GM12801 (cell line): ENCODE results near the gene CLDN34.

Source experiments
- CTCF ChIP-seq: IDR thresholded peaks from one replicate; pipeline ENCODE4 v1.5.1; 2011; ENCODE audit warnings: control low read depth; ENCODE audit not compliant: insufficient read length; ENCODE audit errors: extremely low read depth

CLDN34 gene

DNA sequence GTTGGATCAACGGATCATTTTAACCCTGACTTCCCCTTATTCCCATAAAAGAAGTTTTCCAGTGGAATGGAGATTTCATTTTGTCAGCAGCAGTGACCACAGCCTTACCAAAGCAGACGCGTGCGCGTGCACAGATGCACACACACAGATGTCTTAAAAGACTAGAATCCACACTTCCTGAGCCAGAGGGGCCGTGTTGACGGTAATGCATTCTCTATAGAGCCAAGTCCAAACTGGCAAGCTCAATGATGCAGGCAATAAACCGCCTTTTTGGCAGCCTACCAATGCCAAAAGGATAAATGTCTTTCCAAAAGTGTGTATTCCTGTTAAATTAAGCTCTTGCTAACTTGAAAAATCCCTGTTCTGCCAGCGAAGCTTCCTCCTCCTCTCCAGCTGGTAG lies 18.8 kb upstream of the CLDN34 start:
- TF ChIP-seq CTCF: no peak

DNA sequence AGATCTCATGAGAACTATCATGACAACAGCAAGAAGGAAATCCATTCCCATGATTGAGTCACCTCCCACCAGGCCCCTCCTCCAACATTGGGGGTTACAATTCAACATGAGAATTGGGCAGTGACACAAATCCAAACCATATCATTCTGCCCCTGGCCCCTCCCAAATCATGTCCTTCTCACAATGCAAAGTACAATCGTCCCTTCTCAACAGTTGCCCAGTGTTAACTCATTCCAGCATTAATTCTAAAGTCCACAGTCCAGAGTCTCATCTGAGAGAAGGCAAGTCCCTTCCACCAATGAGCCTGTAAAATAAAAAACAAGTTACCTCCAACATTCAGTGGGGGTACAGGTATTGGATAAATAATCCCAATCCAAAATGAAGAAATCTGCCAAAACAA lies 14.9 kb upstream of the CLDN34 start:
- no peak for TF ChIP-seq CTCF

DNA sequence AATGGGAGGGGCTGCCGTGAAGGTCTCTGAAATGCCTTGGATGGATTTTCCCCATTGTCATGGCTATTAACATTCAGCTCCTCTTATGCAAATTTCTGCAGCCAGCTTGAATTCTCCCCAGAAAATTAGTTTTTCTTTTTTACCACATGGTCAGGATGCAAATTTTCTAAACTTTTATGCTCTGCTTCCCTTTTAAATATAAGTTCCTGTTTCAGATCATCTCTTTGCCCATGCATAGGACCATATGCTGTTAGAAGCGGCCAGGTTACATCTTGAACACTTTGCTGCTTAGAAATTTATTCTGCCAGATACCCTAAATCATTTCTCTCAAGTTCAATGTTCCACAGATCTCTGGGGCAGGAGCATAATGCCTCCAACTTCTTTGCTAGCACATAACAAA lies 13.8 kb upstream of the CLDN34 start:
- no peak for TF ChIP-seq CTCF

DNA sequence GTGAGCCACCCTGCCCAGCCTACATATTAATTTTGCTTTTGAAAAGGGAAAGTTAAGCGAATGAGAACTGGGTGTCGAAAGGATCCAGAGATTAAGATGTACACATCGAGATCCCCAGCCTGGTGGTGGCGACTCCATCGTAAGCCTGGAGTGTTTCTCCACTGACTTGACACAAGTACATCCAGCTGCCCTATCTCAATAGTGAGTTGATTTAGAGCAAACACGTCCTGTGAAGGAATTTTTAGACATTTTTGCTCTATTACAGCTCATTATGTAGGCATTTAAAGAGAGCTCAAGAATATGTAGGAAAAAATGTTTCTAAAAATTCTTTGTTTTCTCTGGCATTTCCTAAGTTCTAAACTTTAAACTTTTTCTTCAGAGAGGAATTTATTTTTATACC lies 11.7 kb upstream of the CLDN34 start:
- no peak for TF ChIP-seq CTCF

GRCh38 chrX:9957743-9958142 lies 9.4 kb upstream of the CLDN34 start:
- no peak for TF ChIP-seq CTCF

- no peak for TF ChIP-seq CTCF
Observed at GRCh38 chrX:9958183-9958582, 9.0 kb upstream of the CLDN34 start.

DNA sequence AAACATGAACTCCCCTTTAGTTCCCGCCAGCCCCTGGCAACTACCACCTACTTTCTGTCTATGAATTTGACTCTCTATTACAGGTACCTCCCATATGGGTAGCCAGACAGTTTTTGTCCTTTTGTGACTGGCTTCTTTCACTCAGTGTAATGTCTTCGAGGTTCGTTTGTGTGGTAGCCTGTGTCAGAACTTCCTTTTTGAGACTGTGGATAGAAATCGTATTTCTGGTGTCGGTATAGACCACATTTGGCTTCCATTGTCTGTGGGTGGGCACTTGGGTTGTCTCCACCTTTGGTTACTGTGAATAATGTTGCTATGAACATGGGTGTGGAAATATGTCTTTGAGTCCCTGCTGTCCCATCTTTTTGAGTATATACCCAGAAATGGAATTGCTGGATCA lies 5.4 kb upstream of the CLDN34 start:
- TF ChIP-seq CTCF: no peak

- TF ChIP-seq CTCF: no peak
Observed at GRCh38 chrX:9977635-9978034, 10.5 kb downstream of the CLDN34 start.
